ENCODE data around the gene SSTR4.

Gene SSTR4

DNA sequence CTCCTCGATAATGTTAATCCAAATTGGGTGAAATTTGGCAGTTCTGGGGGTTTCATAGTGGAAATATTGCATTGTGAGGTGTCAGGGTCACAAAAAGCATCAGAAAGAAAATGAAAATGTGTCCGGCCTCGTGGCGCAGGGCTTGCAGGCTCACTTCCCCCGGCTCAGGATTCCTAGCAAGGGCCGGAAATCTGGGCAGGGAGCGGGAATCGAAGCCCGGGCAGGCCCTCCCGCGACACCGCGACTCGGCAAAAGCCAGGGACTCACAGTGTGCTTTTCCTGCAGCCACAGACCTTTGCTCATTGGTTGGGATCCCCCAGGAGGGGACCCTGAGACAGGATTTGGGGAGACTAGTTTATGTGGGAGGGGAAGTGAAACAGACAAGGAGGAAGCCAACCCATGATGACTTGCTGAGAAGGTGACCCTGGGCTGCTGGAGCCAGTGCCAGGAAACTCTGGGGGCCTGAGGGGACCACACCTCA is 51.9 kb downstream of the SSTR4 start:
- DNase-seq (ENCODE audit: low read depth), result no peak

GRCh38 chr20:23087587-23088251 is 52.6 kb downstream of the SSTR4 start:
- DNase-seq (ENCODE audit: low read depth), result no peak

All from activated T-cell treated with anti-CD3 and anti-CD28 coated beads for 24 hours (primary cell).